PC-3 (cell line): Measurements from ENCODE around the gene ERH.

Experiments used
- EZH2phosphoT487 ChIP-seq: fragments of 300-600 bp; sonication (generic); IDR thresholded peaks from 2 replicates; pipeline ENCODE4 v1.6.1; 2018; ENCODE audit warnings: mild to moderate bottlenecking, antibody characterized with exemption, low read length, borderline replicate concordance
- TF ChIP-seq, protein P1 (sequence below): fragments of 300-600 bp; sonication (generic); conservative IDR thresholded peaks from 2 replicates; pipeline ENCODE4 v1.5.1; 2017; ENCODE audit warnings: antibody characterized with exemption, low read depth, mild to moderate bottlenecking, low read length

DNA sequence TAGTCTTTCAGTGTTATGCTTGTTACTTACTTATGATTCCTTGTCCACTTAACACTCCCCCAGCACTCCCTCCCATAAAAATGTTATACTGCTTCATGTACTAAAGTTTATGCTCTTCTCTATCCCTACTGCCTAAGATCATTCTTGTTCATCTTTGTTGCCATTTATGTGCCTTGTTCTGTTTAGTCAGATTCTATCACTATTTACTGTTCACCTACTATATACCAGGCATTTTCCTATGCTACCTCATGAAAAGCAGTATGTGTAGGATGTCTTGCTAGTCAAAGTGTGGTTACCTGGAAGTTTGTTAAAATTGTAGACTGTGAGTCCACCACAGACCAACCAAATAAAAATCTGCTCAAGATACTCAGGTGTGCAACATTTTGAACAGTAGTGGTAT, 23.9 kb downstream of the ERH start:
- TF ChIP-seq, protein P1, sequence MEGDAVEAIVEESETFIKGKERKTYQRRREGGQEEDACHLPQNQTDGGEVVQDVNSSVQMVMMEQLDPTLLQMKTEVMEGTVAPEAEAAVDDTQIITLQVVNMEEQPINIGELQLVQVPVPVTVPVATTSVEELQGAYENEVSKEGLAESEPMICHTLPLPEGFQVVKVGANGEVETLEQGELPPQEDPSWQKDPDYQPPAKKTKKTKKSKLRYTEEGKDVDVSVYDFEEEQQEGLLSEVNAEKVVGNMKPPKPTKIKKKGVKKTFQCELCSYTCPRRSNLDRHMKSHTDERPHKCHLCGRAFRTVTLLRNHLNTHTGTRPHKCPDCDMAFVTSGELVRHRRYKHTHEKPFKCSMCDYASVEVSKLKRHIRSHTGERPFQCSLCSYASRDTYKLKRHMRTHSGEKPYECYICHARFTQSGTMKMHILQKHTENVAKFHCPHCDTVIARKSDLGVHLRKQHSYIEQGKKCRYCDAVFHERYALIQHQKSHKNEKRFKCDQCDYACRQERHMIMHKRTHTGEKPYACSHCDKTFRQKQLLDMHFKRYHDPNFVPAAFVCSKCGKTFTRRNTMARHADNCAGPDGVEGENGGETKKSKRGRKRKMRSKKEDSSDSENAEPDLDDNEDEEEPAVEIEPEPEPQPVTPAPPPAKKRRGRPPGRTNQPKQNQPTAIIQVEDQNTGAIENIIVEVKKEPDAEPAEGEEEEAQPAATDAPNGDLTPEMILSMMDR: no peak
- no peak for TF ChIP-seq EZH2phosphoT487
